Upper lobe of left lung (tissue), 6 donors: ENCODE results near the gene P3R3URF. TPM values are rescaled to one million over a fixed set of nuclear protein-coding genes. Genes with fewer than 3 reads are reported as not detected.

Experiments
- ATAC-seq, 2 donors: fragments of 200-7000 bp; cut with Tn5 transposase; one replicate each; pipeline ENCODE4 v1.9.1; 2022; ENCODE audit warnings: mild to moderate bottlenecking in 2 of 2, moderate library complexity in 2 of 2; ENCODE audit not compliant: low FRiP score in 2 of 2
- DNase-seq, 2 donors: peaks; one replicate each; pipeline ENCODE4 v3.0.0-alpha.2; 2019 to 2020
- H3K27ac ChIP-seq, 4 donors: fragments of 200-600 bp; sonication (generic); one replicate each; pipeline ENCODE4 v1.5.1; 2016 to 2019
- H3K27me3 ChIP-seq, 4 donors: fragments of 200-600 bp; sonication (generic); one replicate each; pipeline ENCODE4 v1.5.1; 2017 to 2019
- H3K36me3 ChIP-seq, 4 donors: fragments of 200-600 bp; sonication (generic); one replicate each; pipeline ENCODE4 v1.5.1; 2016 to 2019
- H3K4me1 ChIP-seq, 4 donors: fragments of 200-600 bp; sonication (generic); one replicate each; pipeline ENCODE4 v1.5.1; 2018 to 2019
- H3K4me3 ChIP-seq, 4 donors: fragments of 200-600 bp; sonication (generic); one replicate each; pipeline ENCODE4 v1.5.1; 2017 to 2019; ENCODE audit warnings: mild to moderate bottlenecking in 2 of 4, moderate library complexity in 1 of 4
- H3K9me3 ChIP-seq, 4 donors: fragments of 200-600 bp; sonication (generic); one replicate each; pipeline ENCODE4 v1.5.1; 2018 to 2019
- EP300 ChIP-seq, 4 donors: sonication (generic); formaldehyde crosslinking; IDR thresholded peaks; one replicate each; pipeline ENCODE4 v1.5.1; 2017; ENCODE audit warnings: antibody characterized with exemption in 4 of 4, control low read depth in 2 of 4
- POLR2A ChIP-seq, 4 donors: fragments of 450-650 bp; IDR thresholded peaks; one replicate each; pipeline ENCODE4 v1.5.1; 2016 to 2017; ENCODE audit warnings: antibody characterized with exemption in 4 of 4, mild to moderate bottlenecking in 2 of 4
- POLR2AphosphoS5 ChIP-seq, 2 donors: sonication (generic); formaldehyde crosslinking; IDR thresholded peaks; one replicate each; pipeline ENCODE4 v1.5.1; 2017; ENCODE audit warnings: antibody characterized with exemption in 2 of 2
- WGBS, 2 donors: methylation state at CpG; one replicate each; pipeline ENCODE4 v1.1.5; 2017 to 2018; 5-methylcytosine and 5-hydroxymethylcytosine counted together
- total RNA-seq, 6 donors: library from RNA; depleted of rRNA in 4 of 6; stranded (reverse); fragments of >200 nt in 4 of 6; gene quantifications; one replicate each; pipeline versions ENCODE4 v1.1.0 to v1.2.1, GENCODE V29; 2016 to 2021
- TF ChIP-seq, protein P1 (sequence below), 6 experiments: fragments of 450-650 bp in 4 of 6; fragments of 200-600 bp in 2 of 6; sonication (generic) in 2 of 6; IDR thresholded peaks; one replicate each; pipeline ENCODE4 v1.5.1; 2016 to 2019; ENCODE audit warnings: antibody characterized with exemption in 6 of 6
- donor health status: DM: no; HTN: no; CAD: no; lungs with moderate emphysema.
- donor health status: DM: no; HTN: yes; CAD: no; lungs with severe emphysema.

The P3R3URF gene
- total RNA-seq, 6 donors from 2014 or later, result not detected

DNA sequence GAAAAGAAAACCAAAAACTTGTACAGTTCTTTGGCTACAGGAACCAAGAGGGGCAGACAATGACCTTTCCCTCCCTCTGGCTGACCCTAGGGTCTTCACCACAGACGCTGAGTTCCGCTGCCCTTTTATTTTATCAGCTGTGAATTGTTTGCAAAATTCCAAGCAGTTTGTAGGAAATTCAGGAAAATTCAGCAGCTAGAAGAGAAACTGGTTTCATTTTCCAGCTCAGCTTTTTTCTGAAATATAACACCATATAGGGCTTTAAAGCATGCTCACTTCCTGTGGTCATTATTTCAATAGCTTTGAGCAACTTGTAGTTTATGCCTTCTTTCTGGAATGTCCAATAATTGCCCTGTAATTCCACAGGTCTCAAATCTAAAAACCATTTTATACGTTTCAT, 38.4 kb downstream of the P3R3URF start:
- Histone ChIP-seq H3K36me3 (no peaks in the 10 kb centered on the region), H3K9me3 (no peaks in the 10 kb centered on the region), H3K27me3 (no peaks in the 10 kb centered on the region), H3K4me1 (peaks cover 11 to 25% (median 23%) of the 10 kb centered on the region in 4 donors), H3K27ac (no peak overlapping the region), H3K4me3 (peak overlapping the region in 1 of 4 donors; percentile 9)
- ATAC-seq (no peak), DNase-seq (no peak)
- 65 to 66% methylated on average over 3 of the region's 3 CpGs for WGBS, 2 donors
- TF ChIP-seq POLR2AphosphoS5 (IDR thresholded peaks at IDR 0.05) (no peak), EP300 (IDR thresholded peaks at IDR 0.05) (no peak), POLR2A (IDR thresholded peaks at IDR 0.05) (no peak)
- TF ChIP-seq, protein P1, sequence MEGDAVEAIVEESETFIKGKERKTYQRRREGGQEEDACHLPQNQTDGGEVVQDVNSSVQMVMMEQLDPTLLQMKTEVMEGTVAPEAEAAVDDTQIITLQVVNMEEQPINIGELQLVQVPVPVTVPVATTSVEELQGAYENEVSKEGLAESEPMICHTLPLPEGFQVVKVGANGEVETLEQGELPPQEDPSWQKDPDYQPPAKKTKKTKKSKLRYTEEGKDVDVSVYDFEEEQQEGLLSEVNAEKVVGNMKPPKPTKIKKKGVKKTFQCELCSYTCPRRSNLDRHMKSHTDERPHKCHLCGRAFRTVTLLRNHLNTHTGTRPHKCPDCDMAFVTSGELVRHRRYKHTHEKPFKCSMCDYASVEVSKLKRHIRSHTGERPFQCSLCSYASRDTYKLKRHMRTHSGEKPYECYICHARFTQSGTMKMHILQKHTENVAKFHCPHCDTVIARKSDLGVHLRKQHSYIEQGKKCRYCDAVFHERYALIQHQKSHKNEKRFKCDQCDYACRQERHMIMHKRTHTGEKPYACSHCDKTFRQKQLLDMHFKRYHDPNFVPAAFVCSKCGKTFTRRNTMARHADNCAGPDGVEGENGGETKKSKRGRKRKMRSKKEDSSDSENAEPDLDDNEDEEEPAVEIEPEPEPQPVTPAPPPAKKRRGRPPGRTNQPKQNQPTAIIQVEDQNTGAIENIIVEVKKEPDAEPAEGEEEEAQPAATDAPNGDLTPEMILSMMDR (IDR thresholded peaks at IDR 0.05), result no peak

DNA sequence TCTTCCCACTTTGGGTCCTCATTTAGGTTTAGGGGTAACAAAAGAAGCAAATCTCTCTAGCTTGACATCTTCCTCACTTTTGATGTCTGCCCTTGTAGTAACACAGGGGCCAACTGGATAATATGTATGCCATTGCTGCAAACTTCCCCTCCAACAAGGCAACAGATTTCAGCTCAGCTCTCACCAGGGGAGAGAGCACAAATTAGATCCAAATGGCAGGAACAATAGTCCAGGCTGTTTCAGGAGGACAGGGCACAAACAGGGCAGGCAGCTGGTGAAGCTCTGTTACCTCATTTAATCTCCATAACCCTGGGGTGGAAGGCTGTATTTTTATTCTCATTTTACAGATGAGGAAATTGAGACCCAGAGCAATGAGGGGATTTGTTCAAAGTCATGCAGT, 39.6 kb downstream of the P3R3URF start:
- Histone ChIP-seq H3K27ac (no peak overlapping the region), H3K9me3 (no peaks in the 10 kb centered on the region), H3K4me1 (peaks cover 14 to 29% (median 24%) of the 10 kb centered on the region in 4 donors), H3K27me3 (no peaks in the 10 kb centered on the region), H3K36me3 (no peaks in the 10 kb centered on the region), H3K4me3 (no peak overlapping the region)
- no peak for TF ChIP-seq EP300 (IDR thresholded peaks at IDR 0.05)
- TF ChIP-seq POLR2AphosphoS5 (IDR thresholded peaks at IDR 0.05), result no peak
- TF ChIP-seq, protein P1 (IDR thresholded peaks at IDR 0.05), result no peak
- no peak for TF ChIP-seq POLR2A (IDR thresholded peaks at IDR 0.05)
- no peak for DNase-seq
- ATAC-seq, result no peak

DNA sequence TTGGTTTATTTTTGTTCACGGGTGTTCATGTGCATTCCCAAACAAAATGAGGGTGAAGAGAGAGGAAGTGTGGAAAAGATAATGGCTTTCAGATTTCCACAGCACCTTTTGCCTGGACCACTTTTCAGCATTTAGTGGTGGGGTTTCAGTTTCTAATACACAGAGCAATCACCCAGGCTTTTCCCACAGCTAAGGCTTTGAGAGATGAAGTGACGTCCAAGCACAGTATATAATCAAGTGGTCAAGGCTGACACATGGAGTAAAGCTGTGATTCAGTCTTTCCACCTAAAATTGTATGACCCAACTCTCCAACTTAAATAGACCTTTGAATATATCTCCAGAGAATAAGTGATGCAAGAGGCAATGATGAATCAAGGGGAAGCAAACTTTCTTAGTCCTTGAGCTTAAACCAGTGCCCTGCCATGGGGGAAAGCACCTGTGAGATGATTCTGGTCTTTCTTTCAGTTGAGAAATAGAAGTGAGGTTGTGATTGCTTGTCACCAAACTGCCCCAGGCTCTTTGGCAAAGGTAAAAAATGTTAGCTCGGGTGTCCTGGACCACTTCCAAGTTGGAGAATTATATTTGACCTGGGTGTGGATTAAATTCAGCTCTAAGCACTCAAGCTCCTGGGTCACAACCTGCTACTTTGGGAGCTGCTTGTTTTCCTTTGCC, 41.5 kb downstream of the P3R3URF start:
- peaks cover 17 to 29% (median 24%) of the 10 kb centered on the region in 4 donors for H3K4me1 ChIP-seq
- DNase-seq, result peak in 1 of 2 donors; percentile 34
- no peaks in the 10 kb centered on the region for H3K9me3 ChIP-seq
- H3K27me3 ChIP-seq, result no peaks in the 10 kb centered on the region
- H3K4me3 ChIP-seq, result no peak overlapping the region
- no peak for ATAC-seq
- 48 to 61% methylated on average over 2 to 3 of the region's 3 CpGs for WGBS, 2 donors
- TF ChIP-seq POLR2AphosphoS5 (IDR thresholded peaks at IDR 0.05) (peak in 1 of 2 donors; percentile 5), POLR2A (IDR thresholded peaks at IDR 0.05) (no peak), EP300 (IDR thresholded peaks at IDR 0.05) (peak in 1 of 4 donors; percentile 27)
- TF ChIP-seq, protein P1 (IDR thresholded peaks at IDR 0.05), result no peak
- peak overlapping the region; percentile 44 to 95 (median 94) for H3K27ac ChIP-seq
- no peaks in the 10 kb centered on the region for H3K36me3 ChIP-seq

DNA sequence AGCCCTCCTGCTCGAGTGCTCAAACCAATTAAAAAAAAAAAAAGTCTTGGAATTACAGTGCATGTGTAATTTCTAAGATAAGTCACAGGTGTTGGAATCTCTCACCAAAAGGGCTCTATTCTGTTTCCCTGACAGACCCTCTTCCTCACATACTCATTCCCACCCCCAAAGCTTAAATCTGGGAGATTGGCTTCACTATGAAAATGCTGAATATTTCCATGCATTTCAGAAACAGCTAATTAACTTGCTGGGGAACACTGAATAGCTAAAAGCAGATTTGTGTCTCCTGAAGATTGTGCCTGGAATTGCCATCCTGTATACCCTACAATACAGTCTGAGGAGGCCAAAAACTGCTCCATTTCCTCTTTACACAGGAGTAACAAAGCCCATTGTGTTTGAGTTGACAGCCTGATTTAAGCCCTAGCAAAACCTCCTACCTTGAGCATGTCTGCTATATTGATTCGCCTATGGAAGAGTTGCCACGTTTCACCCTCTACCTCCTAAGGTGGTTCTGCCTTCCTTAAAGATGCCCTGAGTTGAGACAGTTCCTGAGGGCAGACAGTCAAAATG, 42.4 kb downstream of the P3R3URF start:
- 41 to 56% methylated on average over 3 of the region's 3 CpGs for WGBS, 2 donors
- no peak for DNase-seq
- H3K9me3 ChIP-seq, result no peaks in the 10 kb centered on the region
- no peaks in the 10 kb centered on the region for H3K27me3 ChIP-seq
- H3K4me1 ChIP-seq, result peaks cover 17 to 29% (median 24%) of the 10 kb centered on the region in 4 donors
- H3K36me3 ChIP-seq, result no peaks in the 10 kb centered on the region
- peak overlapping the region; percentile 92 to 95 (median 94) for H3K27ac ChIP-seq
- peak overlapping the region in 3 of 4 donors; percentile 54 to 75 (median 59) for H3K4me3 ChIP-seq
- TF ChIP-seq POLR2A (IDR thresholded peaks at IDR 0.05), result no peak
- no peak for TF ChIP-seq EP300 (IDR thresholded peaks at IDR 0.05)
- TF ChIP-seq, protein P1 (IDR thresholded peaks at IDR 0.05), result no peak
- no peak for TF ChIP-seq POLR2AphosphoS5 (IDR thresholded peaks at IDR 0.05)
- ATAC-seq, result no peak
